ENCODE measurements around the gene CDH1.
A peak's percentile ranks its signal among the peaks of the same experiment; 100 is the strongest.
"Not testable (repeated sequence)": the region's sequence is repeated elsewhere in the genome, so short reads cannot be mapped to it uniquely, and the experiment has no call there.

CDH1 gene

DNA sequence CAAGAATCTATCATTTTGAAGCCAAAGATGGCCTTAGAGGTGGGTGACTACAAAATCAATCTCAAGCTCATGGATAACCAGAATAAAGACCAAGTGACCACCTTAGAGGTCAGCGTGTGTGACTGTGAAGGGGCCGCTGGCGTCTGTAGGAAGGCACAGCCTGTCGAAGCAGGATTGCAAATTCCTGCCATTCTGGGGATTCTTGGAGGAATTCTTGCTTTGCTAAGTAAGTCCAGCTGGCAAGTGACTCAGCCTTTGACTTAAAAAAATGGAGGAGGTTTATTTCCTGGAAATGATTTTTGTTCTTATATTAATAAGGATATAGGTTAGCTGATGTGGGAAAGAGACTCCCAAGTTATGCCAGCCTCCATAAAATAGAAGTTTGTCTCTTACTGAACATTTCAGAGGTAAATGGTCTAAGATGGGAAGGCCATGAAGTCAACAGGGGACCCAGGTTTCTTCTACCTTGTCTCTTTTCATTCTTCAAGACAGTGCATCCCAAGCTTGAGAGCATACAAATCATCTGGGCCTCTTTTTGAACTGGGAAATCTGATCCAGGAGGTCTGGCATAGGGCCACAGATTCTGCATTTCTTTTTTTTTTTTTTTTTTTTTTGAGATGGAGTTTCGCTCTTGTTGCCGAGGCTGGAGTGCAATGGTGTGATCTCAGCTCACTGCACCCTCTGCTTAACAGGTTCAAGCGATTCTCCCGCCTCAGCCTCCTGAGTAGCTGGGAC, 86.5 kb downstream of the CDH1 start:
- Mint-ChIP-seq H3K27ac (no peak overlapping the region), H3K9me3 (peaks cover 5% of the 10 kb centered on the region), H3K27me3 (no peaks in the 10 kb centered on the region), H3K36me3 (ENCODE audit: low read depth) (no peaks in the 10 kb centered on the region), H3K4me3 (no peak overlapping the region), H3K4me1 (ENCODE audit: low read depth) (no peaks in the 10 kb centered on the region)

- H3K27me3 Mint-ChIP-seq, result no peaks in the 10 kb centered on the region
- H3K27ac Mint-ChIP-seq, result no peak overlapping the region
- no peaks in the 10 kb centered on the region for H3K4me1 Mint-ChIP-seq (ENCODE audit: low read depth)
- H3K36me3 Mint-ChIP-seq (ENCODE audit: low read depth), result no peaks in the 10 kb centered on the region
- H3K9me3 Mint-ChIP-seq, result peaks cover 5% of the 10 kb centered on the region
- H3K4me3 Mint-ChIP-seq, result no peak overlapping the region
These were observed 88.3 kb downstream of the CDH1 start for GRCh38 chr16:68825427-68825826.

- Mint-ChIP-seq H3K9me3 (peaks cover 5% of the 10 kb centered on the region), H3K27me3 (no peaks in the 10 kb centered on the region), H3K4me3 (no peak overlapping the region), H3K27ac (no peak overlapping the region), H3K36me3 (ENCODE audit: low read depth) (no peaks in the 10 kb centered on the region), H3K4me1 (ENCODE audit: low read depth) (no peaks in the 10 kb centered on the region)
These were observed 89.6 kb downstream of the CDH1 start for GRCh38 chr16:68826652-68827051.

DNA sequence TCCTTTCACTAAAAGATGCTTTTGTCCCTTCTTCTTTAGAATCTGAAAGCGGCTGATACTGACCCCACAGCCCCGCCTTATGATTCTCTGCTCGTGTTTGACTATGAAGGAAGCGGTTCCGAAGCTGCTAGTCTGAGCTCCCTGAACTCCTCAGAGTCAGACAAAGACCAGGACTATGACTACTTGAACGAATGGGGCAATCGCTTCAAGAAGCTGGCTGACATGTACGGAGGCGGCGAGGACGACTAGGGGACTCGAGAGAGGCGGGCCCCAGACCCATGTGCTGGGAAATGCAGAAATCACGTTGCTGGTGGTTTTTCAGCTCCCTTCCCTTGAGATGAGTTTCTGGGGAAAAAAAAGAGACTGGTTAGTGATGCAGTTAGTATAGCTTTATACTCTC, 96.2 kb downstream of the CDH1 start:
- Mint-ChIP-seq H3K9me3 (no peaks in the 10 kb centered on the region), H3K27ac (no peak overlapping the region), H3K4me3 (no peak overlapping the region), H3K4me1 (ENCODE audit: low read depth) (no peaks in the 10 kb centered on the region), H3K27me3 (no peaks in the 10 kb centered on the region), H3K36me3 (ENCODE audit: low read depth) (no peaks in the 10 kb centered on the region)

- no peaks in the 10 kb centered on the region for H3K36me3 Mint-ChIP-seq (ENCODE audit: low read depth)
- no peak overlapping the region for H3K27ac Mint-ChIP-seq
- no peak overlapping the region for H3K4me3 Mint-ChIP-seq
- no peaks in the 10 kb centered on the region for H3K27me3 Mint-ChIP-seq
- no peaks in the 10 kb centered on the region for H3K9me3 Mint-ChIP-seq
- H3K4me1 Mint-ChIP-seq (ENCODE audit: low read depth), result no peaks in the 10 kb centered on the region
These were observed 97.5 kb downstream of the CDH1 start for GRCh38 chr16:68834550-68834949.

- no peak overlapping the region for H3K4me3 Mint-ChIP-seq
- no peaks in the 10 kb centered on the region for H3K27me3 Mint-ChIP-seq
- no peaks in the 10 kb centered on the region for H3K36me3 Mint-ChIP-seq (ENCODE audit: low read depth)
- no peaks in the 10 kb centered on the region for H3K9me3 Mint-ChIP-seq
- H3K4me1 Mint-ChIP-seq (ENCODE audit: low read depth), result no peaks in the 10 kb centered on the region
- H3K27ac Mint-ChIP-seq, result no peak overlapping the region
These were observed 98.9 kb downstream of the CDH1 start for GRCh38 chr16:68835970-68836369.

GRCh38 chr16:68839831-68840230, 102.7 kb downstream of the CDH1 start:
- H3K36me3 Mint-ChIP-seq (ENCODE audit: low read depth), result no peaks in the 10 kb centered on the region
- H3K4me3 Mint-ChIP-seq, result no peak overlapping the region
- H3K9me3 Mint-ChIP-seq, result no peaks in the 10 kb centered on the region
- no peak overlapping the region for H3K27ac Mint-ChIP-seq
- no peaks in the 10 kb centered on the region for H3K27me3 Mint-ChIP-seq
- peaks cover 13% of the 10 kb centered on the region for H3K4me1 Mint-ChIP-seq (ENCODE audit: low read depth)

DNA sequence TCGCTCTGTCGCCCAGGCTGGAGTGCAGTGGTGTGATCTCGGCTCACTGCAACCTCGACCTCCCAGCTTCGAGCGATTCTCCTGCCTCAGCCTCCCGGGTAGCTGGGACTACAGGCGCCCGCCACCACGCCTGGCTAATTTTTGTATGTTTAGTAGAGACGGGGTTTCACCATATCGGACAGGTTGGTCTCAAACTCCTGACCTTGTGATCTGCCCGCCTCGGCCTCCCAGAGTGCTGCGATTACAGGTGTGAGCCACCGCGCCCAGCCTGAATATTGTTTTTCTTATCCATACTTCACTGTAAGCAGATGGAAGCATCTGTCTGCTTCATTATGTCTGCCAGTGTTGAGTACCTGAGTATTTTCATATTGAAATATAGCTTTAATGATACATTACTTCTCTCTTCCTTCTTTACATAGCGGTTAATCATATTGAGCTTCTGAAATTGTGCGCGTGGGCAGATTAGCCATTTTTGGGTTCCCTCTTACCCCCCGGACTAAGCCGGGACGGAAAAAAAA, 105.9 kb downstream of the CDH1 start:
- H3K27ac Mint-ChIP-seq, result peak overlapping the region; percentile 96
- H3K9me3 Mint-ChIP-seq; H3K36me3 Mint-ChIP-seq (ENCODE audit: low read depth); H3K27me3 Mint-ChIP-seq: not testable (repeated sequence)
- peak overlapping the region; percentile 90 for H3K4me3 Mint-ChIP-seq
- peaks cover 35% of the 10 kb centered on the region for H3K4me1 Mint-ChIP-seq (ENCODE audit: low read depth)

- H3K27ac Mint-ChIP-seq, result peak within 1 kb of the TSS; percentile 96
- H3K36me3 Mint-ChIP-seq (ENCODE audit: low read depth), result no peaks in the 10 kb centered on the region
- peak within 1 kb of the TSS; percentile 90 for H3K4me3 Mint-ChIP-seq
- no peaks in the 10 kb centered on the region for H3K27me3 Mint-ChIP-seq
- peaks cover 37% of the 10 kb centered on the region for H3K4me1 Mint-ChIP-seq (ENCODE audit: low read depth)
- no peaks in the 10 kb centered on the region for H3K9me3 Mint-ChIP-seq
These were observed 106.6 kb downstream of the CDH1 start, which contains the start of gene TANGO6 for GRCh38 chr16:68843482-68844210. TSS of gene TANGO6 (plus strand) at chr16:68843531. CDS start at chr16:68843618, 87 bp downstream.

DNA sequence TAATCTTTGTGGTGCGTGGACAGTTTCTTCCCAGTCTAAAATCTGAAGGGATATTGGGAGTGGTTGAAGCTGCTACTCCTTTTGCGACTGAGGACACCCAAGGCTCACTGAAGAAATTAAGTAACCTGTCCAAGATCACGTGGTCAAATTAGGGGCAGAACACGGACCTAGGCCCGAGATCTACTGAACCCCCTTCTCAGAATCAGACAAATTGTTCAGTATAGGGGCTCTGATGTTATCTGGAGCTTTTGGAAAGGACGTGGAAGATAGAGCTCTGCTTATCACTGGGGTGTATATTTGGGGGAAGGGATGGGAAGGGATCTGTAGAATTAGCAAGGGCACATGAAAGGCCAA, 107.1 kb downstream of the CDH1 start:
- Mint-ChIP-seq H3K27me3 (no peaks in the 10 kb centered on the region), H3K9me3 (no peaks in the 10 kb centered on the region), H3K4me3 (peak overlapping the region; percentile 90), H3K4me1 (ENCODE audit: low read depth) (peaks cover 40% of the 10 kb centered on the region), H3K36me3 (ENCODE audit: low read depth) (no peaks in the 10 kb centered on the region), H3K27ac (peak overlapping the region; percentile 96)

GRCh38 chr16:68848786-68849185, 111.7 kb downstream of the CDH1 start:
- H3K4me1 Mint-ChIP-seq (ENCODE audit: low read depth), result peaks cover 37% of the 10 kb centered on the region
- no peaks in the 10 kb centered on the region for H3K9me3 Mint-ChIP-seq
- peaks cover 9% of the 10 kb centered on the region for H3K36me3 Mint-ChIP-seq (ENCODE audit: low read depth)
- no peaks in the 10 kb centered on the region for H3K27me3 Mint-ChIP-seq
- H3K27ac Mint-ChIP-seq, result no peak overlapping the region
- H3K4me3 Mint-ChIP-seq, result no peak overlapping the region

- Mint-ChIP-seq H3K36me3 (ENCODE audit: low read depth) (peaks cover 9% of the 10 kb centered on the region), H3K4me1 (ENCODE audit: low read depth) (peaks cover 22% of the 10 kb centered on the region), H3K9me3 (no peaks in the 10 kb centered on the region), H3K4me3 (no peak overlapping the region), H3K27me3 (no peaks in the 10 kb centered on the region), H3K27ac (no peak overlapping the region)
These were observed 113.4 kb downstream of the CDH1 start for GRCh38 chr16:68850481-68850880.

DNA sequence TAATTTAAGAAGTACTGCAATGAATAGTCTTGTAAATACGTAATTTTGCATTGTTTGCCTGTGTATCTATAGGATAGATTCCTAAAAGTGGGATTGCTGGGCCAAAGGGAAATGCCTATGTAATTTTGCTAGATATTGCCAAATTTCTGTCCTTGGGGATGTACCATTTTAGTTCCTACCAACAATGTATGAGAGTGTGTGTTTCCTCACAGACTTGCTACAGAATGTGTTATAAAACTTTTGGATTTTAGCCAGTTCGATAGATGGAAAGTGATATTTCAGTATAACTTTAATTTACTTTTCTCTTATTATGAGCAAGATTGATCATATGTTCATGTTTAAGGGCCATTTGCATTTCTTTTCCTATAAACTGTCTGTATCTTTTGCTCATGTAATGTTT, 114.5 kb downstream of the CDH1 start:
- Mint-ChIP-seq H3K9me3 (no peaks in the 10 kb centered on the region), H3K27me3 (no peaks in the 10 kb centered on the region), H3K27ac (no peak overlapping the region), H3K4me1 (ENCODE audit: low read depth) (peaks cover 25% of the 10 kb centered on the region), H3K4me3 (no peak overlapping the region), H3K36me3 (ENCODE audit: low read depth) (peaks cover 13% of the 10 kb centered on the region)

- Mint-ChIP-seq H3K4me1 (ENCODE audit: low read depth) (peaks cover 14% of the 10 kb centered on the region), H3K4me3 (no peak overlapping the region), H3K9me3 (no peaks in the 10 kb centered on the region), H3K27ac (no peak overlapping the region), H3K27me3 (no peaks in the 10 kb centered on the region), H3K36me3 (ENCODE audit: low read depth) (peaks cover 26% of the 10 kb centered on the region)
These were observed 120.4 kb downstream of the CDH1 start for GRCh38 chr16:68857479-68857878.

GRCh38 chr16:68859828-68860227, 122.7 kb downstream of the CDH1 start:
- H3K27me3 Mint-ChIP-seq, result no peaks in the 10 kb centered on the region
- peaks cover 11% of the 10 kb centered on the region for H3K4me1 Mint-ChIP-seq (ENCODE audit: low read depth)
- no peaks in the 10 kb centered on the region for H3K9me3 Mint-ChIP-seq
- no peak overlapping the region for H3K27ac Mint-ChIP-seq
- H3K4me3 Mint-ChIP-seq, result no peak overlapping the region
- peaks cover 42% of the 10 kb centered on the region for H3K36me3 Mint-ChIP-seq (ENCODE audit: low read depth)
